Measurements from ENCODE around the gene PASD1. TPM values are rescaled to one million over a fixed set of nuclear protein-coding genes. Genes with fewer than 3 reads are reported as not detected.

The PASD1 gene
- total RNA-seq, 2 donors from 2014 or later = not detected

DNA sequence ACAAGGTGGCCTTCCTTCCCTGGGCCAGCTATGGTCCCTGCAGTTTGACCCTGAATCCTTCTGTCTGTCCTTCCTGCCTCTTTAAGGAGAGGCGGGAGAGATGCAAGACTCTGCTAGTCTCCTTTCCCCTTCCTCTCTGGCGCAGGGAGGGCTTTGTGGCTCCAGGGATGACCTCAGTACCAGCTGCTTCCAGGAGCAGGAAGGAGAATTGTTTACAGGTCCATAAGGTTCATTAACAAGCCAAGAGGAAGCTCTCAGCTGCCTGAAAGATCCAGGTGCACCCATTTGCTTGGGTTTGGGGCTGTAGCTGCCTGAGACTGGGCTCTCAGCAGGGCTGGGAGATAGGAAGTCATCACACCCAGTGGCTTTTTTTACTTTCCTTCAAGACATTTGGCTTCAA lies 148.3 kb downstream of the PASD1 start:
- Histone ChIP-seq H3K4me1 (ENCODE audit: control insufficient read depth, insufficient read depth, low read length) (no peaks in the 10 kb centered on the region), H3K27me3 (ENCODE audit: control insufficient read depth, insufficient read depth, low read length, poor library complexity, severe bottlenecking) (no peaks in the 10 kb centered on the region), H3K9ac (ENCODE audit: extremely low read depth, low read length, poor library complexity, severe bottlenecking) (no peak overlapping the region), H3K27ac (ENCODE audit: low read depth, low read length) (no peak overlapping the region), H3K36me3 (ENCODE audit: control insufficient read depth, insufficient read depth, low read length) (no peaks in the 10 kb centered on the region), H3K4me3 (ENCODE audit: low read length) (no peak overlapping the region), H3K9me3 (ENCODE audit: control insufficient read depth, low read length) (no peaks in the 10 kb centered on the region)
- Mint-ChIP-seq H3K27me3 (ENCODE audit: insufficient read depth) (no peaks in the 10 kb centered on the region), H3K4me1 (peaks cover 13% of the 10 kb centered on the region), H3K36me3 (ENCODE audit: low read depth) (no peaks in the 10 kb centered on the region), H3K27ac (no peak overlapping the region), H3K4me3 (no peak overlapping the region), H3K9me3 (peaks cover 46% of the 10 kb centered on the region)
- 60% methylated on average over 1 of the region's 2 CpGs; no CpG with 5 or more reads in 1 of the 2 experiments for WGBS, 2 experiments (ENCODE audit: insufficient coverage in 1 of 2, insufficient read length in 1 of 2)
- TF ChIP-seq, protein P1, sequence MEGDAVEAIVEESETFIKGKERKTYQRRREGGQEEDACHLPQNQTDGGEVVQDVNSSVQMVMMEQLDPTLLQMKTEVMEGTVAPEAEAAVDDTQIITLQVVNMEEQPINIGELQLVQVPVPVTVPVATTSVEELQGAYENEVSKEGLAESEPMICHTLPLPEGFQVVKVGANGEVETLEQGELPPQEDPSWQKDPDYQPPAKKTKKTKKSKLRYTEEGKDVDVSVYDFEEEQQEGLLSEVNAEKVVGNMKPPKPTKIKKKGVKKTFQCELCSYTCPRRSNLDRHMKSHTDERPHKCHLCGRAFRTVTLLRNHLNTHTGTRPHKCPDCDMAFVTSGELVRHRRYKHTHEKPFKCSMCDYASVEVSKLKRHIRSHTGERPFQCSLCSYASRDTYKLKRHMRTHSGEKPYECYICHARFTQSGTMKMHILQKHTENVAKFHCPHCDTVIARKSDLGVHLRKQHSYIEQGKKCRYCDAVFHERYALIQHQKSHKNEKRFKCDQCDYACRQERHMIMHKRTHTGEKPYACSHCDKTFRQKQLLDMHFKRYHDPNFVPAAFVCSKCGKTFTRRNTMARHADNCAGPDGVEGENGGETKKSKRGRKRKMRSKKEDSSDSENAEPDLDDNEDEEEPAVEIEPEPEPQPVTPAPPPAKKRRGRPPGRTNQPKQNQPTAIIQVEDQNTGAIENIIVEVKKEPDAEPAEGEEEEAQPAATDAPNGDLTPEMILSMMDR (conservative IDR thresholded peaks at IDR 0.05) = no peak
- DNase-seq = peak; percentile 50

DNA sequence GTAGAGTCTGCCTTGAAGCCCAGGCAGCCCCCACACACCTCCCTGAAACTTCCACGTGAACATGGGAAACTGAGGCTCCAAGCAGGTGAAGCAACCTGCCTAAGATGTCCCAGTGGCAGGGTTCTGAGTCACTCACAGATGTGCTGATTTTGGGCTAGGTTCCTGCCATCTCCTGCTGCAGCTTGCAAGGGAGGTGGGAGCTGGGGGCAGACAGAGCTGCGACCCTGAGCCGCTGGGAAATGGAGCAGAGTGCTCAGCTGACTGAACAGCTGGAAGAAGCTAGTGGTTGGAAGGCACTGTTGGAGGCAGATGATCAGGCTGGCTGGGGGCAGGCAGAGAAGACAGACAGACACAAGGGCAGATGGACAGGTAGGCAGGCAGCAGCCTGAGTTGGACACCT lies 148.8 kb downstream of the PASD1 start:
- WGBS, 2 experiments (ENCODE audit: insufficient coverage in 1 of 2, insufficient read length in 1 of 2) = 97% methylated on average over 3 of the region's 3 CpGs; no CpG with 5 or more reads in 1 of the 2 experiments
- no peak overlapping the region for H3K4me3 Mint-ChIP-seq
- no peaks in the 10 kb centered on the region for H3K36me3 ChIP-seq (ENCODE audit: control insufficient read depth, insufficient read depth, low read length)
- peaks cover 13% of the 10 kb centered on the region for H3K4me1 Mint-ChIP-seq
- no peak overlapping the region for H3K9ac ChIP-seq (ENCODE audit: extremely low read depth, low read length, poor library complexity, severe bottlenecking)
- TF ChIP-seq, protein P1 (conservative IDR thresholded peaks at IDR 0.05) = no peak
- no peak overlapping the region for H3K27ac Mint-ChIP-seq
- no peaks in the 10 kb centered on the region for H3K27me3 ChIP-seq (ENCODE audit: control insufficient read depth, insufficient read depth, low read length, poor library complexity, severe bottlenecking)
- no peaks in the 10 kb centered on the region for H3K9me3 ChIP-seq (ENCODE audit: control insufficient read depth, low read length)
- no peaks in the 10 kb centered on the region for H3K27me3 Mint-ChIP-seq (ENCODE audit: insufficient read depth)
- H3K9me3 Mint-ChIP-seq = peaks cover 48% of the 10 kb centered on the region
- H3K27ac ChIP-seq (ENCODE audit: low read depth, low read length) = no peak overlapping the region
- DNase-seq = no peak
- no peaks in the 10 kb centered on the region for H3K36me3 Mint-ChIP-seq (ENCODE audit: low read depth)
- H3K4me3 ChIP-seq (ENCODE audit: low read length) = no peak overlapping the region
- H3K4me1 ChIP-seq (ENCODE audit: control insufficient read depth, insufficient read depth, low read length) = no peaks in the 10 kb centered on the region

DNA sequence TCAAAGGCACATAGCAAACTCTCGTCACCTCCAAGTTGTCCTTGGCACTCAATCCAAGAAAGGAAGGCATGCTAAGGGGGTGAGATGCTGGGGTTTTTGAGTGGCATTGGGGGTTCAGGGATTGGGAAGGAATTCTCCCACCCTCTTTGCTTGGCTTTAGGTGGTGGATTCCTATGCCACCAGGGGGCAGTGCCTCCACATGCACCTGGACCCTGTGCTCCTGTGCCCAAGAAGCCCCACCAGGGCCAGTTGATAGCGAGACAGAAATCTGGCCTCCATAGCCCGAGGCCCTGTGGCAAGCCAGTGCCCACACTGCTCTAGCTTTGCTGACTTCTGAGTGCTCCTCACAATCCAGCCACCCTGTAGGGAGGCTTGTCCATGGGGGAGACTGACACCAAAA lies 150.4 kb downstream of the PASD1 start:
- peaks cover 62% of the 10 kb centered on the region for H3K9me3 Mint-ChIP-seq
- Histone ChIP-seq H3K4me1 (ENCODE audit: control insufficient read depth, insufficient read depth, low read length) (no peaks in the 10 kb centered on the region), H3K9me3 (ENCODE audit: control insufficient read depth, low read length) (no peaks in the 10 kb centered on the region), H3K27ac (ENCODE audit: low read depth, low read length) (no peak overlapping the region), H3K4me3 (ENCODE audit: low read length) (no peak overlapping the region), H3K9ac (ENCODE audit: extremely low read depth, low read length, poor library complexity, severe bottlenecking) (no peak overlapping the region), H3K36me3 (ENCODE audit: control insufficient read depth, insufficient read depth, low read length) (no peaks in the 10 kb centered on the region), H3K27me3 (ENCODE audit: control insufficient read depth, insufficient read depth, low read length, poor library complexity, severe bottlenecking) (no peaks in the 10 kb centered on the region)
- WGBS, 2 experiments (ENCODE audit: insufficient coverage in 1 of 2, insufficient read length in 1 of 2) = 72% methylated on average over 3 of the region's 3 CpGs; no CpG with 5 or more reads in 1 of the 2 experiments
- H3K36me3 Mint-ChIP-seq (ENCODE audit: low read depth) = no peaks in the 10 kb centered on the region
- no peaks in the 10 kb centered on the region for H3K27me3 Mint-ChIP-seq (ENCODE audit: insufficient read depth)
- TF ChIP-seq, protein P1 (conservative IDR thresholded peaks at IDR 0.05) = peak; percentile 78
- no peak overlapping the region for H3K27ac Mint-ChIP-seq
- peak; percentile 82 for DNase-seq
- no peak overlapping the region for H3K4me3 Mint-ChIP-seq
- H3K4me1 Mint-ChIP-seq = peaks cover 13% of the 10 kb centered on the region
